GM10847 (cell line): Measurements from ENCODE around the gene BLTP2.

Source experiments
- POLR2A ChIP-seq: IDR thresholded peaks from 2 replicates; pipeline ENCODE4 v1.6.1; 2011; ENCODE audit not compliant: insufficient read length; ENCODE audit errors: extremely low read depth

The BLTP2 gene

GRCh38 chr17:28615260-28615940, 29.6 kb downstream of the BLTP2 start:
- no peak for TF ChIP-seq POLR2A

- TF ChIP-seq POLR2A, result no peak
Measured at GRCh38 chr17:28613931-28614381, 31.0 kb downstream of the BLTP2 start, which contains the start of gene RSKR. Gene RSKR, minus strand, starts transcription at chr17:28614185. Its CDS starts 24 bp downstream, at chr17:28614161.

- TF ChIP-seq POLR2A, result no peak
Measured at GRCh38 chr17:28612936-28613872, 31.8 kb downstream of the BLTP2 start.

- TF ChIP-seq POLR2A, result no peak
Measured at GRCh38 chr17:28612531-28612930, 32.4 kb downstream of the BLTP2 start.

GRCh38 chr17:28610376-28610775, 34.6 kb downstream of the BLTP2 start:
- TF ChIP-seq POLR2A, result no peak

GRCh38 chr17:28599311-28600184, 45.4 kb downstream of the BLTP2 start:
- TF ChIP-seq POLR2A, result no peak

- TF ChIP-seq POLR2A, result peak; percentile 87
Measured at GRCh38 chr17:28598799-28599310, 46.1 kb downstream of the BLTP2 start, which contains the start of gene SPAG5. Gene SPAG5, minus strand, starts transcription at chr17:28599025. Its CDS starts 79 bp downstream, at chr17:28598946.

- TF ChIP-seq POLR2A, result no peak
Measured at GRCh38 chr17:28598389-28598788, 46.6 kb downstream of the BLTP2 start.

GRCh38 chr17:28597606-28598383, 47.2 kb downstream of the BLTP2 start:
- TF ChIP-seq POLR2A, result no peak
